ENCODE data around the gene DTNBP1. TPM values are rescaled to one million over a fixed set of nuclear protein-coding genes. Genes with fewer than 3 reads are reported as not detected.
A peak's percentile ranks its signal among the peaks of the same experiment; 100 is the strongest.

DTNBP1 gene
- total and polyA plus RNA-seq, 2 of the 13 experiments (the other 11 are each of a cell fraction or from before 2014, with no cell fraction given), result 6.6 to 19.1 TPM

- TF ChIP-seq ZNF513 (CRISPR knock-in tag; conservative IDR thresholded peaks at IDR 0.05) (no peak), SAFB2 (CRISPR knock-in tag; IDR thresholded peaks at IDR 0.05; ENCODE audit: borderline replicate concordance, low read depth) (no peak), NR1H2 (CRISPR knock-in tag; IDR thresholded peaks at IDR 0.05; ENCODE audit: borderline replicate concordance, low read depth) (no peak), IKZF4 (CRISPR knock-in tag; IDR thresholded peaks at IDR 0.05; ENCODE audit: borderline replicate concordance, low read depth, not compliant biosample characterization) (no peak), FLYWCH1 (CRISPR knock-in tag; IDR thresholded peaks at IDR 0.05) (no peak), NFYB (CRISPR knock-in tag; IDR thresholded peaks at IDR 0.05) (no peak), RBAK (CRISPR knock-in tag; IDR thresholded peaks at IDR 0.05) (no peak), JARID2 (CRISPR knock-in tag; IDR thresholded peaks at IDR 0.05; ENCODE audit: insufficient replicate concordance) (no peak), SUZ12 (IDR thresholded peaks at IDR 0.05; ENCODE audit: low read depth, low read length) (no peak), ZNF143 (CRISPR knock-in tag; IDR thresholded peaks at IDR 0.05) (no peak), TBL1XR1 (IDR thresholded peaks at IDR 0.05; ENCODE audit: borderline replicate concordance, low read length, partially characterized antibody) (peak; percentile 87), ZNF138 (CRISPR knock-in tag; IDR thresholded peaks at IDR 0.05; ENCODE audit: low read depth) (no peak), CREB1 (IDR thresholded peaks at IDR 0.05) (no peak), CREB1 (CRISPR knock-in tag; IDR thresholded peaks at IDR 0.05) (no peak), MIER2 (CRISPR knock-in tag; IDR thresholded peaks at IDR 0.05) (0 out of 2 replicates have a peak, but pooled peaks have one; percentile 27), CHD2 (IDR thresholded peaks at IDR 0.05; ENCODE audit: low read depth, low read length) (no peak), ZFP37 (CRISPR knock-in tag; IDR thresholded peaks at IDR 0.05; ENCODE audit: borderline replicate concordance) (no peak), MED8 (CRISPR knock-in tag; IDR thresholded peaks at IDR 0.05; ENCODE audit: insufficient replicate concordance) (no peak), ARHGAP35 (CRISPR knock-in tag; IDR thresholded peaks at IDR 0.05; ENCODE audit: borderline replicate concordance) (no peak), SNAPC5 (CRISPR knock-in tag; IDR thresholded peaks at IDR 0.05; ENCODE audit: borderline replicate concordance) (no peak), SKIL (CRISPR knock-in tag; IDR thresholded peaks at IDR 0.05; ENCODE audit: borderline replicate concordance) (peak; percentile 91), KAT7 (CRISPR knock-in tag; IDR thresholded peaks at IDR 0.05; ENCODE audit: borderline replicate concordance) (no peak), XBP1 (CRISPR knock-in tag; IDR thresholded peaks at IDR 0.05) (no peak), ZNF607 (CRISPR knock-in tag; IDR thresholded peaks at IDR 0.05; ENCODE audit: borderline replicate concordance) (no peak), KLF6 (CRISPR knock-in tag; IDR thresholded peaks at IDR 0.05) (no peak), ZNF841 (CRISPR knock-in tag; IDR thresholded peaks at IDR 0.05; ENCODE audit: borderline replicate concordance) (no peak)
- TF ChIP-seq, protein P1, sequence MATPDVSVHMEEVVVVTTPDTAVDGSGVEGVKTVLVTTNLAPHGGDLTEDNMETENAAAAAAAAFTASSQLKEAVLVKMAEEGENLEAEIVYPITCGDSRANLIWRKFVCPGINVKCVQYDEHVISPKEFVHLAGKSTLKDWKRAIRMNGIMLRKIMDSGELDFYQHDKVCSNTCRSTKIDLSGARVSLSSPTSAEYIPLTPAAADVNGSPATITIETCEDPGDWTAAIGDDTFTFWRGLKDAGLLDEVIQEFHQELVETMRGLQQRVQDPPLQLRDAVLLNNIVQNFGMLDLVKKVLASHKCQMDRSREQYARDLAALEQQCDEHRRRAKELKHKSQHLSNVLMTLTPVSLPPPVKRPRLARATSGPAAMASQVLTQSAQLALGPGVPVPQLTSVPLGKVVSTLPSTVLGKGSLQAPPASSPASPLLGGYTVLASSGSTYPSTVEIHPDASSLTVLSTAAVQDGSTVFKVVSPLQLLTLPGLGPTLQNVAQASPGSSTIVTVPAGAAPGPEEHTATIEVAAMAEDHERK (CRISPR knock-in tag; IDR thresholded peaks at IDR 0.05; ENCODE audit: low read depth), result no peak
Measured at GRCh38 chr6:15491255-15491985, 171.4 kb downstream of the DTNBP1 start (continued).

All from HepG2 (cell line).